ENCODE measurements around the gene NLRC4. TPM values are rescaled to one million over a fixed set of nuclear protein-coding genes. Genes with fewer than 3 reads are reported as not detected.

NLRC4 gene
- total and polyA plus RNA-seq, 10 of the 15 experiments (the other 5 are each of a cell fraction or from before 2014, with no cell fraction given) = 0.01 to 0.58 (median 0.40) TPM

DNA sequence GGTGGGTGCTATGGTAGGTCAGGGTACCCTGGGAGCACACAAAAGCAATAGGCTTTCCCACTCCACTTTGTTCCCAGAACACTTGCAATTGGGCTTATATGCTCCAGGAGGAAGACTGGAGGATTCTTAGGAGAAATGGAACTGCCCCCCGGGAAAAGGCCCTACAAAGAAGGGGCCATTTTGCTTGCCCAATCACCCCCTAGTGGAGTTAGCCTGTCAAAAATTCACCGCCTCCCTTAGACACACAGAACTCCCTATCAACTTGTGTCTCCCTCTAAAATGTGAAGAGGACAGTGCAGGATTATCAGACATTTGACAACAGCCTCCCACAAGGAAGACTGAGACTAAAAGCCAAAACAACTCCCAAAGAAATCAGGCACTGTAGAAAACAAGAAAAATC is 36.5 kb downstream of the NLRC4 start:
- intact Hi-C loops (cut with micrococcal nuclease; ENCODE audit: unreplicated experiment) (no loop called here), in situ Hi-C loops (cut with MboI) (no loop called here)
- Histone ChIP-seq H3K4me1 (ENCODE audit: control insufficient read depth, insufficient read depth, low read length) (no peaks in the 10 kb centered on the region), H3K27me3 (replicated peaks in 1 of 2; ENCODE audit: control insufficient read depth in 2 of 2, insufficient read depth in 2 of 2, low read length in 1 of 2) (no peaks in the 10 kb centered on the region), H2AFZ (ENCODE audit: control insufficient read depth, low read depth, low read length) (no peak overlapping the region), H3K27ac (ENCODE audit: control insufficient read depth, insufficient read depth) (no peak overlapping the region), H4K20me1 (ENCODE audit: control insufficient read depth, insufficient read depth) (no peaks in the 10 kb centered on the region), H3K4me3 (no peak overlapping the region), H3K9me3 (replicated peaks; ENCODE audit: control insufficient read depth, insufficient read depth, low read length) (no peaks in the 10 kb centered on the region), H3K9ac (ENCODE audit: control insufficient read depth, insufficient read depth, low read length) (no peak overlapping the region), H3K79me2 (ENCODE audit: control insufficient read depth, insufficient read depth, low read length) (no peaks in the 10 kb centered on the region), H3K4me2 (ENCODE audit: control insufficient read depth, insufficient read depth) (no peak overlapping the region), H3K36me3 (ENCODE audit: control insufficient read depth in 2 of 2, insufficient read depth in 2 of 2, low read length in 1 of 2) (0 out of 4 replicates have a peak, but pooled peaks cover 0 to 2% of the 10 kb centered on the region in 2 experiments)
- POLR2A ChIA-PET = no interaction called here
- SMC1A ChIA-PET (ENCODE audit: uncharacterized antibody, unreplicated experiment) = no interaction called here
- RAD21 ChIA-PET (ENCODE audit: unreplicated experiment) = interaction anchor here (1.1 kb wide), 1 partner anchor 11 kb away, joined by 3 read pairs; no protein-coding TSS in a partner anchor
- WGBS (ENCODE audit: insufficient coverage, insufficient replicate concordance, low lambda C conversion rate, missing lambda C conversion rate) = 96% methylated on average over 2 of the region's 2 CpGs
- DNase-seq (ENCODE audit: low read depth, low spot score) (no peak), ATAC-seq (no peak), FAIRE-seq (no peak)
- CTCF ChIA-PET = no interaction called here
- TF ChIP-seq, protein P1, sequence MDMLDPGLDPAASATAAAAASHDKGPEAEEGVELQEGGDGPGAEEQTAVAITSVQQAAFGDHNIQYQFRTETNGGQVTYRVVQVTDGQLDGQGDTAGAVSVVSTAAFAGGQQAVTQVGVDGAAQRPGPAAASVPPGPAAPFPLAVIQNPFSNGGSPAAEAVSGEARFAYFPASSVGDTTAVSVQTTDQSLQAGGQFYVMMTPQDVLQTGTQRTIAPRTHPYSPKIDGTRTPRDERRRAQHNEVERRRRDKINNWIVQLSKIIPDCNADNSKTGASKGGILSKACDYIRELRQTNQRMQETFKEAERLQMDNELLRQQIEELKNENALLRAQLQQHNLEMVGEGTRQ (IDR thresholded peaks at IDR 0.05; ENCODE audit: borderline replicate concordance, low read depth, low read length) = no peak
- TF ChIP-seq MXI1 (IDR thresholded peaks at IDR 0.05; ENCODE audit: low read depth, low read length) = no peak
- no peak for TF ChIP-seq ZNF274 (IDR thresholded peaks at IDR 0.05; ENCODE audit: insufficient read depth, insufficient read length)
- TF ChIP-seq PAX8 (IDR thresholded peaks at IDR 0.05) = no peak
- no peak for TF ChIP-seq NBN (IDR thresholded peaks at IDR 0.05)
- TF ChIP-seq GATAD2B (conservative IDR thresholded peaks at IDR 0.05; ENCODE audit: low read depth) = no peak
- TF ChIP-seq, protein P2, sequence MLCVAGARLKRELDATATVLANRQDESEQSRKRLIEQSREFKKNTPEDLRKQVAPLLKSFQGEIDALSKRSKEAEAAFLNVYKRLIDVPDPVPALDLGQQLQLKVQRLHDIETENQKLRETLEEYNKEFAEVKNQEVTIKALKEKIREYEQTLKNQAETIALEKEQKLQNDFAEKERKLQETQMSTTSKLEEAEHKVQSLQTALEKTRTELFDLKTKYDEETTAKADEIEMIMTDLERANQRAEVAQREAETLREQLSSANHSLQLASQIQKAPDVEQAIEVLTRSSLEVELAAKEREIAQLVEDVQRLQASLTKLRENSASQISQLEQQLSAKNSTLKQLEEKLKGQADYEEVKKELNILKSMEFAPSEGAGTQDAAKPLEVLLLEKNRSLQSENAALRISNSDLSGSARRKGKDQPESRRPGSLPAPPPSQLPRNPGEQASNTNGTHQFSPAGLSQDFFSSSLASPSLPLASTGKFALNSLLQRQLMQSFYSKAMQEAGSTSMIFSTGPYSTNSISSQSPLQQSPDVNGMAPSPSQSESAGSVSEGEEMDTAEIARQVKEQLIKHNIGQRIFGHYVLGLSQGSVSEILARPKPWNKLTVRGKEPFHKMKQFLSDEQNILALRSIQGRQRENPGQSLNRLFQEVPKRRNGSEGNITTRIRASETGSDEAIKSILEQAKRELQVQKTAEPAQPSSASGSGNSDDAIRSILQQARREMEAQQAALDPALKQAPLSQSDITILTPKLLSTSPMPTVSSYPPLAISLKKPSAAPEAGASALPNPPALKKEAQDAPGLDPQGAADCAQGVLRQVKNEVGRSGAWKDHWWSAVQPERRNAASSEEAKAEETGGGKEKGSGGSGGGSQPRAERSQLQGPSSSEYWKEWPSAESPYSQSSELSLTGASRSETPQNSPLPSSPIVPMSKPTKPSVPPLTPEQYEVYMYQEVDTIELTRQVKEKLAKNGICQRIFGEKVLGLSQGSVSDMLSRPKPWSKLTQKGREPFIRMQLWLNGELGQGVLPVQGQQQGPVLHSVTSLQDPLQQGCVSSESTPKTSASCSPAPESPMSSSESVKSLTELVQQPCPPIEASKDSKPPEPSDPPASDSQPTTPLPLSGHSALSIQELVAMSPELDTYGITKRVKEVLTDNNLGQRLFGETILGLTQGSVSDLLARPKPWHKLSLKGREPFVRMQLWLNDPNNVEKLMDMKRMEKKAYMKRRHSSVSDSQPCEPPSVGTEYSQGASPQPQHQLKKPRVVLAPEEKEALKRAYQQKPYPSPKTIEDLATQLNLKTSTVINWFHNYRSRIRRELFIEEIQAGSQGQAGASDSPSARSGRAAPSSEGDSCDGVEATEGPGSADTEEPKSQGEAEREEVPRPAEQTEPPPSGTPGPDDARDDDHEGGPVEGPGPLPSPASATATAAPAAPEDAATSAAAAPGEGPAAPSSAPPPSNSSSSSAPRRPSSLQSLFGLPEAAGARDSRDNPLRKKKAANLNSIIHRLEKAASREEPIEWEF (IDR thresholded peaks at IDR 0.05; ENCODE audit: insufficient replicate concordance, low read depth, low read length) = no peak
- no TSS peak for BruUV-seq (replicated peaks)
